Spinal cord (tissue), 10 donors: ENCODE measurements around the gene KIRREL3. TPM values are rescaled to one million over a fixed set of nuclear protein-coding genes. Genes with fewer than 3 reads are reported as not detected.
A peak's percentile ranks its signal among the peaks of the same experiment; 100 is the strongest.

Experiments used
- DNase-seq, 6 donors: peaks; one replicate each; pipeline versions ENCODE4 v3.0.0 to v3.0.0-alpha.2; 2013 to 2015; ENCODE audit warnings: low spot score in 6 of 6, low read depth in 4 of 6
- H3K27ac ChIP-seq: one replicate; pipeline ENCODE4 v1.5.1; 2013; ENCODE audit warnings: low read depth, low read length, control low read depth
- H3K27me3 ChIP-seq: one replicate; pipeline ENCODE4 v1.6.1; 2013; ENCODE audit warnings: low read length; ENCODE audit not compliant: control insufficient read depth, insufficient read depth
- H3K36me3 ChIP-seq: one replicate; pipeline ENCODE4 v1.6.1; 2013; ENCODE audit warnings: low read length; ENCODE audit not compliant: control insufficient read depth, insufficient read depth
- H3K4me1 ChIP-seq: one replicate; pipeline ENCODE4 v1.6.1; 2013; ENCODE audit warnings: low read length; ENCODE audit not compliant: control insufficient read depth, insufficient read depth
- H3K4me3 ChIP-seq: one replicate; pipeline ENCODE4 v1.5.1; 2013; ENCODE audit warnings: low read depth, low read length, control low read depth
- H3K9me3 ChIP-seq: one replicate; pipeline ENCODE4 v1.6.1; 2013; ENCODE audit warnings: low read length; ENCODE audit not compliant: control insufficient read depth, insufficient read depth
- WGBS: methylation state at CpG from one replicate; pipeline ENCODE4 v1.1.5; 2013; ENCODE audit warnings: missing lambda C conversion rate; ENCODE audit not compliant: insufficient coverage; 5-methylcytosine and 5-hydroxymethylcytosine counted together
- polyA plus RNA-seq, 2 donors: library from polyadenylated mRNA; unstranded; fragments of 120-200 nt; gene quantifications; one replicate each; pipeline ENCODE4 v1.2.1, GENCODE V29; 2013; ENCODE audit not compliant: insufficient read length in 2 of 2
- total RNA-seq, 2 donors: library from RNA; depleted of rRNA in 1 of 2; stranded (reverse); fragments of 120-200 nt in 1 of 2; fragments of >200 nt in 1 of 2; gene quantifications; one replicate each; pipeline versions ENCODE4 v1.2.3 to v1.2.4, GENCODE V29; 2013 to 2014
- donor health status: healthy.

Gene KIRREL3
- total and polyA plus RNA-seq, 4 donors, result 10.0 to 58.1 (median 31.7) TPM

GRCh38 chr11:126754591-126755426 lies 245.8 kb downstream of the KIRREL3 start:
- no peaks in the 10 kb centered on the region for H3K36me3 ChIP-seq
- WGBS, result no CpG with 5 or more reads among the region's 7 CpGs
- peak in 1 of 6 donors; percentile 57 for DNase-seq

GRCh38 chr11:126753990-126754389 lies 246.6 kb downstream of the KIRREL3 start:
- Histone ChIP-seq H3K4me1 (peaks cover 8% of the 10 kb centered on the region), H3K36me3 (no peaks in the 10 kb centered on the region), H3K27me3 (no peaks in the 10 kb centered on the region), H3K4me3 (no peak overlapping the region), H3K27ac (no peak overlapping the region), H3K9me3 (peaks cover 1% of the 10 kb centered on the region)
- peak in 1 of 6 donors; percentile 39 for DNase-seq
- WGBS, result no CpG with 5 or more reads among the region's 1 CpG

More at GRCh38 chr11:126754591-126755426, 245.8 kb downstream of the KIRREL3 start:
- H3K4me1 ChIP-seq, result peaks cover 8% of the 10 kb centered on the region
- no peaks in the 10 kb centered on the region for H3K27me3 ChIP-seq
- no peak overlapping the region for H3K27ac ChIP-seq
- peaks cover 1% of the 10 kb centered on the region for H3K9me3 ChIP-seq
- no peak overlapping the region for H3K4me3 ChIP-seq

GRCh38 chr11:126751242-126751641 lies 249.3 kb downstream of the KIRREL3 start:
- H3K4me1 ChIP-seq, result peaks cover 21% of the 10 kb centered on the region
- no CpG with 5 or more reads among the region's 4 CpGs for WGBS
- H3K27me3 ChIP-seq, result no peaks in the 10 kb centered on the region
- peaks cover 1% of the 10 kb centered on the region for H3K9me3 ChIP-seq
- no peaks in the 10 kb centered on the region for H3K36me3 ChIP-seq
- peak in 1 of 6 donors; percentile 48 for DNase-seq
- no peak overlapping the region for H3K27ac ChIP-seq
- H3K4me3 ChIP-seq, result no peak overlapping the region

- Histone ChIP-seq H3K4me1 (peaks cover 14% of the 10 kb centered on the region), H3K36me3 (no peaks in the 10 kb centered on the region), H3K4me3 (no peak overlapping the region), H3K27ac (no peak overlapping the region), H3K9me3 (peaks cover 1% of the 10 kb centered on the region), H3K27me3 (no peaks in the 10 kb centered on the region)
- WGBS, result 76% methylated on average over 5 of the region's 6 CpGs
- DNase-seq, result no peak
Measured at GRCh38 chr11:126748793-126749192, 251.8 kb downstream of the KIRREL3 start.

- Histone ChIP-seq H3K4me1 (peaks cover 14% of the 10 kb centered on the region), H3K4me3 (no peak overlapping the region), H3K9me3 (peaks cover 1% of the 10 kb centered on the region), H3K27ac (no peak overlapping the region), H3K36me3 (no peaks in the 10 kb centered on the region), H3K27me3 (no peaks in the 10 kb centered on the region)
- WGBS, result 31% methylated on average over 16 of the region's 17 CpGs
- DNase-seq, result peak in 1 of 6 donors; percentile 93
Measured at GRCh38 chr11:126748100-126748791, 252.3 kb downstream of the KIRREL3 start.

GRCh38 chr11:126747315-126747714 lies 253.3 kb downstream of the KIRREL3 start:
- Histone ChIP-seq H3K27me3 (no peaks in the 10 kb centered on the region), H3K4me3 (no peak overlapping the region), H3K36me3 (no peaks in the 10 kb centered on the region), H3K9me3 (peaks cover 1% of the 10 kb centered on the region), H3K4me1 (peaks cover 14% of the 10 kb centered on the region), H3K27ac (no peak overlapping the region)
- 98% methylated on average over 9 of the region's 9 CpGs for WGBS
- no peak for DNase-seq

- H3K4me3 ChIP-seq, result no peak overlapping the region
- H3K27me3 ChIP-seq, result no peaks in the 10 kb centered on the region
- DNase-seq, result no peak
- WGBS, result 100% methylated on average over 2 of the region's 4 CpGs
- H3K4me1 ChIP-seq, result peaks cover 14% of the 10 kb centered on the region
- no peaks in the 10 kb centered on the region for H3K9me3 ChIP-seq
- no peak overlapping the region for H3K27ac ChIP-seq
- H3K36me3 ChIP-seq, result no peaks in the 10 kb centered on the region
Measured at GRCh38 chr11:126746443-126746842, 254.1 kb downstream of the KIRREL3 start.

- no peak for DNase-seq
- Histone ChIP-seq H3K27me3 (no peaks in the 10 kb centered on the region), H3K27ac (no peak overlapping the region), H3K4me1 (peaks cover 14% of the 10 kb centered on the region), H3K36me3 (no peaks in the 10 kb centered on the region), H3K9me3 (no peaks in the 10 kb centered on the region), H3K4me3 (no peak overlapping the region)
- WGBS, result 81% methylated on average over 3 of the region's 4 CpGs
Measured at GRCh38 chr11:126744699-126745098, 255.9 kb downstream of the KIRREL3 start.

GRCh38 chr11:126743628-126744027 lies 256.9 kb downstream of the KIRREL3 start:
- DNase-seq, result no peak
- Histone ChIP-seq H3K27ac (no peak overlapping the region), H3K27me3 (no peaks in the 10 kb centered on the region), H3K4me1 (peaks cover 11% of the 10 kb centered on the region), H3K9me3 (no peaks in the 10 kb centered on the region), H3K4me3 (no peak overlapping the region), H3K36me3 (no peaks in the 10 kb centered on the region)
- WGBS, result 91% methylated on average over 1 of the region's 2 CpGs
